C4-2B (cell line): Measurements from ENCODE around the gene C19orf12.

Source experiments
- H3K27ac ChIP-seq: fragments of 450-650 bp; 2 replicates; pipeline ENCODE4 v1.5.1; 2017
- CTCF ChIP-seq: fragments of 450-650 bp; conservative IDR thresholded peaks from 2 replicates; pipeline ENCODE4 v1.5.1; 2017; ENCODE audit warnings: mild to moderate bottlenecking
- ZFX ChIP-seq: fragments of 450-650 bp; IDR thresholded peaks from 2 replicates; pipeline ENCODE4 v1.6.1; 2017

C19orf12 gene

DNA sequence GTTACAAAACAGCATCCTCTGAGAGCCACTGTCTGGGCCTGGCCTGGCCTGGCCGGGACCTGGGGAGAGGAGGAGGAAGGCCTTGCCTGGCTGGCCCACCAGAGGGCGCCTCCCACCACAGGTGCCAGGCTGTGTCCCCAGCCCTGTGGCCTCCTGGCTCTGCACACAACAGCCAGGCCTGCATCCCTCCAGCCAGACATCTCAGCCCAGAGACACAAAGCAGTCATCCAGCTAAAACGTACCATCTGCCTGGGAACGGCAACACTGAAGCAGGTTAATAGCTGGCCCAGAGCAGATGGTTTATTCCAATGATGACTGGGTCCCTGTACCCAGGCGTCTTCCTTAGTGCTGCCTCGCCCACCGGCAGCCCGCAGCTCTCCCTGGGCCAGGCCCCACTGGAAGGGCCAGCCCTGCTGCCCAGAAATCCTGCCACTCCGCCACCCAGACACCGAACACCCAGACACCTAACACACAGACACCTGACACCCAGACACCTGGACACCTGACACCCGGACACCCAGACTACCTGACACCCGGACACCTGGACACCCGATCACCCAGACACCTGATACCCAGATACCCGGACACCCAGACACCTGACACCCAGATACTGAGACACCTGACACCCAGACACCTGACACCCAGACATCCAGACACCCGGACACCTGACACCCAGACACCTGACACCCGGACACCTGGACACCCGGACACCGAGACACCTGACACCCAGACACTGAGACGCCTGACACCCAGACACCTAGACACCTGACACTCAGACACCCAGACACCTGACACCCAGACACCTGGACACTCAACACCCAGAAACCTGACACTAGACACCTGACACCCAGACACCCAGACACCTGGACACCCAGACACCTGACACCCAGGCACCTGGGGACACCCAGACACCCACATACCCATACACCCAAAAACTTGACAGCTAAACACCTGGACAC, 20.1 kb downstream of the C19orf12 start:
- H3K27ac ChIP-seq: no peak overlapping the region
- TF ChIP-seq CTCF (peak; percentile 91), ZFX (no peak)

DNA sequence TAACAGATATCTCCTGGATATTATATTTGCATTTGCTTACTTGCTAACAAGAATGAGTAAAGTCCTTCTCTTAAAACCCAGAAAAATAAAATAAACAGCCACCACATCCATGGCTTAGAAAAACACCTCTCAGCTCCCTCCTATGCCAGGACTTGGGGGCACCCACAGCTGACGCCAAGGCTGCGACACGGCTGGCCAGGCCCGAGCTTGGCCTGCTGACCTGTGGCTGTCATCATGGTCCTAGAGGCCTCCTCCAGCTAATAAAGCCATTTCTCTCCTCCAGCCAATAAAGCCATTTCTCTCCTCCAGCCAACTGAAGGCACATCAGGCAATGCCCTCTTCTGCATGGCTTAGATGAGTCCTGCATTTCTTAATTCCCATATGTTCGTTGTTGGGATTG, 20.9 kb downstream of the C19orf12 start:
- no peak for TF ChIP-seq ZFX
- TF ChIP-seq CTCF: no peak
- H3K27ac ChIP-seq: no peak overlapping the region

- peak overlapping the region; percentile 54 for H3K27ac ChIP-seq
These were observed 24.2 kb downstream of the C19orf12 start for GRCh38 chr19:29690842-29691241.

GRCh38 chr19:29687897-29688728, 26.9 kb downstream of the C19orf12 start:
- TF ChIP-seq ZFX (no peak), CTCF (no peak)
- H3K27ac ChIP-seq: peak overlapping the region; percentile 99

More at GRCh38 chr19:29690842-29691241, 24.2 kb downstream of the C19orf12 start:
- TF ChIP-seq CTCF (peak; percentile 64), ZFX (no peak)

DNA sequence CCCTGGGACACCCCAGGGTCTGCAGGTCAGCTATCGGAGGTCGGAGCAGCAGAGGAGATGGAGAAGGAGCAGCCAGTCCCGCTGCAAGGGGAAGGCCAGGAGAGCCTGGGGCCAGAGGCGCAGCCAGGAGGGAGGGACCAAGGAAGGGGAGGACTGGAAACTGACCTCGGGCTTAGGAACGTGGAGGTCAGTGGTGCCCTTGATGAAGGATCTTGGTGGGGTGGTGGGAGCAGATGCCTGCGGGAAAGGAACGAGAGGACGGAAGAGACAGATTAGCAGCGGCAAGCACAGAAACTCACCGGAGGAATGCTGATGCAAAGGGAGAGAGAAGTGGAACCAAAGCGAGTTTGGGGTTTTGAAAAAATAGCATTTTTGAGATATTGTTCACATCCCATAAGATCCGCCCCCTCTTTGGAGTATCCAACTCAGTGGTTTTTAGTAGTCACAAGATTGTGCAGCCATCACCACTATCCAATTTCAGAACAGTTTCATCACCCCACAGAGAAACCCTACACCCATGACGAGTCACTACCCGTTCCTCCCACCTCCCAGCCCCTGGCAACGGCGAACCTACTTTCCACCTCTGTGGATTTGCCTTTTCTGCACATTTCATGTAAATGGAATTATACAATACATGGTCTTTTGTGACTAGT, 27.7 kb downstream of the C19orf12 start:
- peak overlapping the region; percentile 99 for H3K27ac ChIP-seq
- TF ChIP-seq ZFX: no peak
- no peak for TF ChIP-seq CTCF

DNA sequence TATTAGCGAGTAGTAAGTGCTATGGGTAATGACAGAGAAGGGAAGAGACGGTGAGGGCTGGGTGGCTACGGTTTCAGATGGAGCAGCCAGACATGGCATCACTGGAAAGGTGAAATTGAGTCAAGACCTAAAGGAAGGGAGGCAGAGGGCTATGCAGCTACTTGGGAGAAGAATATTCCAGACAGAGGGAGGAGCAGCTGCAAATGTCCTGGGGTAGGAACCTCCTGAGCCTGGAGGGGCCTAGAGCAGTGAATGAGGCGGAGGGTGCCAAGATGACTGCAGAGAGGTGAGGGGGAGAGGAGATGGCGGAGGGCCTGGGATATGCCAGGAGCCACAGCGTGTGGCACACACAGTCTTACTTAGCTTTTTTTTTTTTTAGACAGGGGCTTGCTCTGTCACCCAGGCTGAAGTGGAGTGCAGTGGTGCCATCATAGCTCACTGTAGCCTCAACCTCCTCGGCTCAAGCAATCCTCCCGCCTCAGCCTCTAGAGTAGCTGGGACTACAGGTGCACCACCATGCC, 28.7 kb downstream of the C19orf12 start:
- H3K27ac ChIP-seq: peak overlapping the region; percentile 99
- TF ChIP-seq ZFX (no peak), CTCF (no peak)
